Activated CD8-positive, alpha-beta T cell treated with anti-CD3 and anti-CD28 coated beads, Interleukin-2, amount 10 ng/mL, durations not matched to agents 7 days and 5 days (primary cell): Measurements from ENCODE around the gene RB1. TPM values are rescaled to one million over a fixed set of nuclear protein-coding genes. Genes with fewer than 3 reads are reported as not detected.

Experiments used
- ATAC-seq: fragments of 150-1000 bp; cut with Tn5 transposase; one replicate; pipeline ENCODE4 v1.10.0; 2021; ENCODE audit warnings: moderate library complexity
- CTCF ChIA-PET: fragments of 350-600 bp; sonication (Branson Sonifier 250); formaldehyde crosslinking; loops from one replicate; lab custom pipeline; 2021; ENCODE audit warnings: antibody characterized with exemption; lab: Charles Lee
- POLR2A ChIA-PET: fragments of 350-600 bp; sonication (Branson Sonifier 250); formaldehyde crosslinking; loops from one replicate; lab custom pipeline; 2021; ENCODE audit warnings: antibody characterized with exemption; lab: Charles Lee
- DNase-seq: peaks from one replicate; pipeline ENCODE4 v3.0.0-alpha.2; 2020
- H3K27ac Mint-ChIP-seq: one replicate; pipeline ENCODE4 v1.8.0; 2021; ENCODE audit warnings: mild to moderate bottlenecking, mixed read lengths
- H3K27me3 Mint-ChIP-seq: one replicate; pipeline ENCODE4 v1.8.0; 2021; ENCODE audit warnings: low read depth, mixed read lengths
- H3K36me3 Mint-ChIP-seq: one replicate; pipeline ENCODE4 v1.8.0; 2021; ENCODE audit warnings: low read depth, mixed read lengths
- H3K4me1 Mint-ChIP-seq: one replicate; pipeline ENCODE4 v1.8.0; 2021; ENCODE audit warnings: low read depth, mixed read lengths
- H3K4me3 Mint-ChIP-seq: one replicate; pipeline ENCODE4 v1.8.0; 2021; ENCODE audit warnings: mild to moderate bottlenecking, mixed read lengths
- H3K9me3 Mint-ChIP-seq: one replicate; pipeline ENCODE4 v1.8.0; 2022; ENCODE audit warnings: mixed read lengths; ENCODE audit not compliant: insufficient read depth
- total RNA-seq, 2 experiments: library from RNA; stranded (reverse); gene quantifications; one replicate each; pipeline ENCODE4 v1.2.3, GENCODE V29; 2021

Gene RB1
- total RNA-seq, 2 experiments from 2014 or later: 61.7 to 64.6 TPM

GRCh38 chr13:48266701-48267639 lies 36.6 kb upstream of the RB1 start:
- Mint-ChIP-seq H3K4me3 (no peak overlapping the region), H3K27ac (no peak overlapping the region), H3K36me3 (peaks cover 62% of the 10 kb centered on the region), H3K4me1 (peaks cover 24% of the 10 kb centered on the region), H3K27me3 (no peaks in the 10 kb centered on the region), H3K9me3 (no peaks in the 10 kb centered on the region)
- POLR2A ChIA-PET: interaction anchor here (0.8 kb wide), 1 partner anchor 154 kb away, joined by 4 read pairs; no protein-coding TSS in a partner anchor
- ATAC-seq (no peak), DNase-seq (no peak)
- CTCF ChIA-PET: interaction anchor here (1.1 to 2.6 kb wide), 4 partner anchors 31 to 464 kb away, joined by 3 to 11 read pairs (median 4); partner anchors contain the start of gene MED4

- CTCF ChIA-PET: no interaction called here
- no peak for ATAC-seq
- peaks cover 55% of the 10 kb centered on the region for H3K36me3 Mint-ChIP-seq
Observed at GRCh38 chr13:48268019-48268418, 35.5 kb upstream of the RB1 start.

GRCh38 chr13:48273346-48273745 lies 30.2 kb upstream of the RB1 start:
- no peaks in the 10 kb centered on the region for H3K4me1 Mint-ChIP-seq
- CTCF ChIA-PET: interaction anchor here (1.3 kb wide), 1 partner anchor 306 kb away, joined by 3 read pairs; no protein-coding TSS in a partner anchor
- no peak for ATAC-seq
- no peaks in the 10 kb centered on the region for H3K9me3 Mint-ChIP-seq
- DNase-seq: no peak
- H3K4me3 Mint-ChIP-seq: no peak overlapping the region
- peaks cover 26% of the 10 kb centered on the region for H3K36me3 Mint-ChIP-seq
- POLR2A ChIA-PET: no interaction called here
- H3K27me3 Mint-ChIP-seq: no peaks in the 10 kb centered on the region
- no peak overlapping the region for H3K27ac Mint-ChIP-seq

More at GRCh38 chr13:48268019-48268418, 35.5 kb upstream of the RB1 start:
- H3K27me3 Mint-ChIP-seq: no peaks in the 10 kb centered on the region
- no peaks in the 10 kb centered on the region for H3K9me3 Mint-ChIP-seq
- no peak overlapping the region for H3K4me3 Mint-ChIP-seq
- no peak for DNase-seq
- H3K27ac Mint-ChIP-seq: no peak overlapping the region
- peaks cover 24% of the 10 kb centered on the region for H3K4me1 Mint-ChIP-seq
- POLR2A ChIA-PET: no interaction called here

- no peaks in the 10 kb centered on the region for H3K27me3 Mint-ChIP-seq
- ATAC-seq (no peak), DNase-seq (no peak)
- no peak overlapping the region for H3K4me3 Mint-ChIP-seq
- peaks cover 12% of the 10 kb centered on the region for H3K36me3 Mint-ChIP-seq
- POLR2A ChIA-PET: no interaction called here
- H3K4me1 Mint-ChIP-seq: no peaks in the 10 kb centered on the region
- no peak overlapping the region for H3K27ac Mint-ChIP-seq
- H3K9me3 Mint-ChIP-seq: no peaks in the 10 kb centered on the region
- CTCF ChIA-PET: interaction anchor here (0.8 kb wide), 1 partner anchor 16 kb away, joined by 4 read pairs; no protein-coding TSS in a partner anchor
Observed at GRCh38 chr13:48275507-48275906, 28.0 kb upstream of the RB1 start.

- DNase-seq (no peak), ATAC-seq (no peak)
- H3K27me3 Mint-ChIP-seq: peaks cover 5% of the 10 kb centered on the region
- peaks cover 3% of the 10 kb centered on the region for H3K36me3 Mint-ChIP-seq
- no peaks in the 10 kb centered on the region for H3K9me3 Mint-ChIP-seq
- no peak overlapping the region for H3K27ac Mint-ChIP-seq
- H3K4me3 Mint-ChIP-seq: no peak overlapping the region
- POLR2A ChIA-PET: no interaction called here
- CTCF ChIA-PET: no interaction called here
- no peaks in the 10 kb centered on the region for H3K4me1 Mint-ChIP-seq
Observed at GRCh38 chr13:48278806-48279205, 24.7 kb upstream of the RB1 start.

GRCh38 chr13:48281556-48281955 lies 22.0 kb upstream of the RB1 start:
- no peaks in the 10 kb centered on the region for H3K4me1 Mint-ChIP-seq
- no peak for ATAC-seq
- ChIA-PET CTCF (interaction anchor here (1.4 kb wide), 1 partner anchor 10 kb away, joined by 3 read pairs; no protein-coding TSS in a partner anchor), POLR2A (no interaction called here)
- no peaks in the 10 kb centered on the region for H3K9me3 Mint-ChIP-seq
- DNase-seq: no peak
- peaks cover 5% of the 10 kb centered on the region for H3K27me3 Mint-ChIP-seq
- H3K27ac Mint-ChIP-seq: no peak overlapping the region
- H3K36me3 Mint-ChIP-seq: no peaks in the 10 kb centered on the region
- H3K4me3 Mint-ChIP-seq: no peak overlapping the region

- ChIA-PET POLR2A (interaction anchor here (1.8 kb wide), 1 partner anchor 12 kb away, joined by 12 read pairs; the partner anchor contains the start of gene RB1), CTCF (interaction anchor here (0.8 to 1.3 kb wide), 4 partner anchors 10 to 284 kb away, joined by 3 to 4 read pairs (median 3); no protein-coding TSS in a partner anchor)
- no peaks in the 10 kb centered on the region for H3K36me3 Mint-ChIP-seq
- H3K27me3 Mint-ChIP-seq: peaks cover 16% of the 10 kb centered on the region
- ATAC-seq: no peak
- no peaks in the 10 kb centered on the region for H3K9me3 Mint-ChIP-seq
- no peak overlapping the region for H3K27ac Mint-ChIP-seq
- DNase-seq: no peak
- H3K4me1 Mint-ChIP-seq: peaks cover 9% of the 10 kb centered on the region
- no peak overlapping the region for H3K4me3 Mint-ChIP-seq
Observed at GRCh38 chr13:48291730-48292129, 11.8 kb upstream of the RB1 start.

GRCh38 chr13:48292650-48293049 lies 10.9 kb upstream of the RB1 start:
- Mint-ChIP-seq H3K4me1 (peaks cover 15% of the 10 kb centered on the region), H3K36me3 (no peaks in the 10 kb centered on the region), H3K4me3 (no peak overlapping the region), H3K9me3 (no peaks in the 10 kb centered on the region), H3K27me3 (peaks cover 16% of the 10 kb centered on the region), H3K27ac (no peak overlapping the region)
- ATAC-seq (no peak), DNase-seq (no peak)
- ChIA-PET CTCF (interaction anchor here (0.6 kb wide), 1 partner anchor 37 kb away, joined by 3 read pairs; no protein-coding TSS in a partner anchor), POLR2A (interaction anchor here (1.8 kb wide), 1 partner anchor 11 kb away, joined by 6 read pairs; the partner anchor contains the start of gene RB1)

GRCh38 chr13:48294653-48295052 lies 8.9 kb upstream of the RB1 start:
- ATAC-seq (no peak), DNase-seq (no peak)
- Mint-ChIP-seq H3K27me3 (peaks cover 8% of the 10 kb centered on the region), H3K4me3 (no peak overlapping the region), H3K27ac (no peak overlapping the region), H3K9me3 (no peaks in the 10 kb centered on the region), H3K36me3 (no peaks in the 10 kb centered on the region), H3K4me1 (peaks cover 17% of the 10 kb centered on the region)
- ChIA-PET CTCF (interaction anchor here (1.1 kb wide), 1 partner anchor 8 kb away, joined by 4 read pairs; no protein-coding TSS in a partner anchor), POLR2A (no interaction called here)

- ATAC-seq (no peak), DNase-seq (no peak)
- CTCF ChIA-PET: no interaction called here
- H3K27ac Mint-ChIP-seq: no peak overlapping the region
- POLR2A ChIA-PET: no interaction called here
- H3K4me1 Mint-ChIP-seq: peaks cover 19% of the 10 kb centered on the region
- H3K4me3 Mint-ChIP-seq: no peak overlapping the region
- H3K9me3 Mint-ChIP-seq: no peaks in the 10 kb centered on the region
- H3K27me3 Mint-ChIP-seq: peaks cover 6% of the 10 kb centered on the region
- no peaks in the 10 kb centered on the region for H3K36me3 Mint-ChIP-seq
Observed at GRCh38 chr13:48295271-48295670, 8.3 kb upstream of the RB1 start.

GRCh38 chr13:48296528-48296927 lies 7.0 kb upstream of the RB1 start:
- Mint-ChIP-seq H3K36me3 (peaks cover 2% of the 10 kb centered on the region), H3K27me3 (peaks cover 2% of the 10 kb centered on the region), H3K4me1 (peaks cover 19% of the 10 kb centered on the region), H3K4me3 (no peak overlapping the region), H3K9me3 (no peaks in the 10 kb centered on the region), H3K27ac (peak overlapping the region; percentile 8)
- ChIA-PET POLR2A (no interaction called here), CTCF (no interaction called here)
- no peak for ATAC-seq
- DNase-seq: no peak
